Spinal cord (tissue), 10 donors: ENCODE measurements around the gene PIRT. TPM values are rescaled to one million over a fixed set of nuclear protein-coding genes. Genes with fewer than 3 reads are reported as not detected.
"Not testable (repeated sequence)": the region's sequence is repeated elsewhere in the genome, so short reads cannot be mapped to it uniquely, and the experiment has no call there.

Source experiments
- DNase-seq, 6 donors: peaks; one replicate each; pipeline versions ENCODE4 v3.0.0 to v3.0.0-alpha.2; 2013 to 2015; ENCODE audit warnings: low spot score in 6 of 6, low read depth in 4 of 6
- H3K27ac ChIP-seq: one replicate; pipeline ENCODE4 v1.5.1; 2013; ENCODE audit warnings: low read depth, low read length, control low read depth
- H3K27me3 ChIP-seq: one replicate; pipeline ENCODE4 v1.6.1; 2013; ENCODE audit warnings: low read length; ENCODE audit not compliant: control insufficient read depth, insufficient read depth
- H3K36me3 ChIP-seq: one replicate; pipeline ENCODE4 v1.6.1; 2013; ENCODE audit warnings: low read length; ENCODE audit not compliant: control insufficient read depth, insufficient read depth
- H3K4me1 ChIP-seq: one replicate; pipeline ENCODE4 v1.6.1; 2013; ENCODE audit warnings: low read length; ENCODE audit not compliant: control insufficient read depth, insufficient read depth
- H3K4me3 ChIP-seq: one replicate; pipeline ENCODE4 v1.5.1; 2013; ENCODE audit warnings: low read depth, low read length, control low read depth
- H3K9me3 ChIP-seq: one replicate; pipeline ENCODE4 v1.6.1; 2013; ENCODE audit warnings: low read length; ENCODE audit not compliant: control insufficient read depth, insufficient read depth
- WGBS: methylation state at CpG from one replicate; pipeline ENCODE4 v1.1.5; 2013; ENCODE audit warnings: missing lambda C conversion rate; ENCODE audit not compliant: insufficient coverage; 5-methylcytosine and 5-hydroxymethylcytosine counted together
- polyA plus RNA-seq, 2 donors: library from polyadenylated mRNA; unstranded; fragments of 120-200 nt; gene quantifications; one replicate each; pipeline ENCODE4 v1.2.1, GENCODE V29; 2013; ENCODE audit not compliant: insufficient read length in 2 of 2
- total RNA-seq, 2 donors: library from RNA; depleted of rRNA in 1 of 2; stranded (reverse); fragments of 120-200 nt in 1 of 2; fragments of >200 nt in 1 of 2; gene quantifications; one replicate each; pipeline versions ENCODE4 v1.2.3 to v1.2.4, GENCODE V29; 2013 to 2014
- donor health status: healthy.

The PIRT gene
- total and polyA plus RNA-seq, 4 donors = 7.3 to 58.0 (median 11.4) TPM

GRCh38 chr17:10857976-10858375 is 20.1 kb upstream of the PIRT start:
- peaks cover under 1% of the 10 kb centered on the region for H3K4me1 ChIP-seq
- H3K27ac ChIP-seq = no peak overlapping the region
- no peak for DNase-seq
- whole genome bisulfite sequencing = 100% methylated on average over 1 of the region's 4 CpGs
- H3K4me3 ChIP-seq = no peak overlapping the region
- no peaks in the 10 kb centered on the region for H3K9me3 ChIP-seq
- no peaks in the 10 kb centered on the region for H3K36me3 ChIP-seq
- no peaks in the 10 kb centered on the region for H3K27me3 ChIP-seq

GRCh38 chr17:10846636-10847035 is 8.7 kb upstream of the PIRT start:
- H3K4me3 ChIP-seq, H3K27me3 ChIP-seq, DNase-seq, H3K27ac ChIP-seq, H3K36me3 ChIP-seq, H3K9me3 ChIP-seq: not testable (repeated sequence)
- peaks cover 29% of the 10 kb centered on the region for H3K4me1 ChIP-seq
- 82% methylated on average over 6 of the region's 6 CpGs for WGBS

- Histone ChIP-seq H3K27me3 (peaks cover 2% of the 10 kb centered on the region), H3K4me3 (peak overlapping the region; percentile 52), H3K4me1 (peaks cover 29% of the 10 kb centered on the region), H3K27ac (no peak overlapping the region), H3K36me3 (no peaks in the 10 kb centered on the region), H3K9me3 (peaks cover 2% of the 10 kb centered on the region)
- no peak for DNase-seq
- WGBS = no CpG with 5 or more reads among the region's 6 CpGs
Measured at GRCh38 chr17:10845388-10845751, 7.5 kb upstream of the PIRT start.

GRCh38 chr17:10844621-10845387 is 6.9 kb upstream of the PIRT start:
- Histone ChIP-seq H3K36me3 (no peaks in the 10 kb centered on the region), H3K9me3 (peaks cover 2% of the 10 kb centered on the region), H3K27me3 (peaks cover 2% of the 10 kb centered on the region), H3K4me3 (peak overlapping the region; percentile 52), H3K4me1 (peaks cover 29% of the 10 kb centered on the region), H3K27ac (peak overlapping the region; percentile 65)
- peak in 3 of 6 donors; percentile 67 to 92 (median 89) for DNase-seq
- 6% methylated on average over 21 of the region's 28 CpGs for WGBS

GRCh38 chr17:10843811-10844210 is 5.9 kb upstream of the PIRT start:
- peak in 2 of 6 donors; percentile 31 to 51 for DNase-seq
- Histone ChIP-seq H3K4me3 (no peak overlapping the region), H3K27me3 (peaks cover 2% of the 10 kb centered on the region), H3K27ac (peak overlapping the region; percentile 65), H3K36me3 (no peaks in the 10 kb centered on the region), H3K9me3 (peaks cover 2% of the 10 kb centered on the region), H3K4me1 (peaks cover 29% of the 10 kb centered on the region)
- WGBS = 13% methylated on average over 5 of the region's 7 CpGs

GRCh38 chr17:10842658-10843057 is 4.8 kb upstream of the PIRT start:
- DNase-seq = peak in 5 of 6 donors; percentile 60 to 93 (median 76)
- Histone ChIP-seq H3K36me3 (no peaks in the 10 kb centered on the region), H3K4me1 (peaks cover 36% of the 10 kb centered on the region), H3K27me3 (peaks cover 2% of the 10 kb centered on the region), H3K9me3 (peaks cover under 1% of the 10 kb centered on the region), H3K4me3 (no peak overlapping the region), H3K27ac (peak overlapping the region; percentile 25)
- 25% methylated on average over 4 of the region's 4 CpGs for WGBS

GRCh38 chr17:10838682-10839081 is 795 bp upstream of the PIRT start:
- DNase-seq = peak in 1 of 6 donors; percentile 11
- no peaks in the 10 kb centered on the region for H3K9me3 ChIP-seq
- 87% methylated on average over 4 of the region's 5 CpGs for WGBS

GRCh38 chr17:10836966-10837590 is 809 bp downstream of the PIRT start:
- no peak for DNase-seq
- WGBS = 62% methylated on average over 12 of the region's 15 CpGs
- Histone ChIP-seq H3K27me3 (no peaks in the 10 kb centered on the region), H3K27ac (peak overlapping the region; percentile 80), H3K4me3 (peak overlapping the region; percentile 37), H3K9me3 (no peaks in the 10 kb centered on the region), H3K36me3 (no peaks in the 10 kb centered on the region), H3K4me1 (peaks cover 25% of the 10 kb centered on the region)

More at GRCh38 chr17:10838682-10839081, 795 bp upstream of the PIRT start:
- H3K27ac ChIP-seq = no peak overlapping the region
- H3K4me3 ChIP-seq = no peak overlapping the region
- no peaks in the 10 kb centered on the region for H3K27me3 ChIP-seq
- no peaks in the 10 kb centered on the region for H3K36me3 ChIP-seq
- H3K4me1 ChIP-seq = peaks cover 39% of the 10 kb centered on the region

GRCh38 chr17:10836145-10836544 is 1.7 kb downstream of the PIRT start:
- WGBS = 94% methylated on average over 4 of the region's 7 CpGs
- DNase-seq = no peak
- no peaks in the 10 kb centered on the region for H3K36me3 ChIP-seq

GRCh38 chr17:10831696-10832095 is 6.2 kb downstream of the PIRT start:
- DNase-seq = no peak
- Histone ChIP-seq H3K4me3 (no peak overlapping the region), H3K27me3 (no peaks in the 10 kb centered on the region), H3K27ac (no peak overlapping the region), H3K9me3 (no peaks in the 10 kb centered on the region), H3K36me3 (no peaks in the 10 kb centered on the region), H3K4me1 (peaks cover 8% of the 10 kb centered on the region)
- WGBS = 97% methylated on average over 5 of the region's 5 CpGs

More at GRCh38 chr17:10836145-10836544, 1.7 kb downstream of the PIRT start:
- no peaks in the 10 kb centered on the region for H3K9me3 ChIP-seq
- no peak overlapping the region for H3K4me3 ChIP-seq
- no peaks in the 10 kb centered on the region for H3K27me3 ChIP-seq
- peaks cover 25% of the 10 kb centered on the region for H3K4me1 ChIP-seq
- no peak overlapping the region for H3K27ac ChIP-seq
